WTC11 (cell line): ENCODE measurements around the gene DEPDC4. TPM values are rescaled to one million over a fixed set of nuclear protein-coding genes. Genes with fewer than 3 reads are reported as not detected.
"Not testable (repeated sequence)": the region's sequence is repeated elsewhere in the genome, so short reads cannot be mapped to it uniquely, and the experiment has no call there.

Experiments
- ATAC-seq: fragments of 200-7000 bp; cut with Tn5 transposase; 2 replicates; pipeline ENCODE4 v1.10.0; 2021; ENCODE audit warnings: mild to moderate bottlenecking, moderate library complexity
- CTCF ChIA-PET: fragments of 300-600 bp; sonication (Branson Sonifier 250); formaldehyde crosslinking; loops from one replicate; lab custom pipeline; 2021; ENCODE audit warnings: antibody characterized with exemption; lab: Charles Lee
- POLR2A ChIA-PET: fragments of 350-600 bp; sonication (Branson Sonifier 250); formaldehyde crosslinking; loops from one replicate; lab custom pipeline; 2021; ENCODE audit warnings: antibody characterized with exemption; lab: Charles Lee
- DNase-seq: peaks from one replicate; pipeline ENCODE4 v3.0.0; 2021; ENCODE audit warnings: low spot score
- H3K27ac Mint-ChIP-seq: 2 replicates; pipeline ENCODE4 v1.8.0; 2021; ENCODE audit warnings: mixed read lengths
- H3K27me3 Mint-ChIP-seq: 2 replicates; pipeline ENCODE4 v1.8.0; 2021; ENCODE audit warnings: low read depth, mild to moderate bottlenecking, moderate library complexity, mixed read lengths
- H3K36me3 Mint-ChIP-seq: 2 replicates; pipeline ENCODE4 v1.8.0; 2021; ENCODE audit warnings: mixed read lengths
- H3K4me1 Mint-ChIP-seq: 2 replicates; pipeline ENCODE4 v1.8.0; 2022; ENCODE audit warnings: mixed read lengths
- H3K4me3 Mint-ChIP-seq: 2 replicates; pipeline ENCODE4 v1.8.0; 2021; ENCODE audit warnings: mild to moderate bottlenecking, moderate library complexity, mixed read lengths
- H3K9me3 Mint-ChIP-seq: 2 replicates; pipeline ENCODE4 v1.8.0; 2021; ENCODE audit warnings: mixed read lengths
- FOXK1 ChIP-seq: sonication (generic); formaldehyde crosslinking; IDR thresholded peaks from 2 replicates; pipeline ENCODE4 v1.8.0; 2022; ENCODE audit warnings: mild to moderate bottlenecking, moderate library complexity, missing genetic modification reagents
- GABPB1 ChIP-seq: sonication (generic); formaldehyde crosslinking; IDR thresholded peaks from 2 replicates; pipeline ENCODE4 v1.8.1; 2023; ENCODE audit warnings: mild to moderate bottlenecking, missing genetic modification reagents
- RELA ChIP-seq: sonication (generic); formaldehyde crosslinking; IDR thresholded peaks from 2 replicates; pipeline ENCODE4 v1.8.1; 2022; ENCODE audit warnings: missing genetic modification reagents, mild to moderate bottlenecking, borderline replicate concordance
- ZNF121 ChIP-seq: sonication (generic); formaldehyde crosslinking; IDR thresholded peaks from 2 replicates; pipeline ENCODE4 v1.8.0; 2023; ENCODE audit warnings: missing genetic modification reagents
- total RNA-seq: library from RNA; stranded (reverse); gene quantifications from 3 replicates; pipeline ENCODE4 v1.2.3, GENCODE V29; 2021
- TF ChIP-seq, protein P1 (sequence below): sonication (generic); formaldehyde crosslinking; IDR thresholded peaks from 2 replicates; pipeline ENCODE4 v1.8.0; 2022; ENCODE audit warnings: mild to moderate bottlenecking, missing genetic modification reagents
- TF ChIP-seq, protein P2 (sequence below): sonication (generic); formaldehyde crosslinking; IDR thresholded peaks from 2 replicates; pipeline ENCODE4 v1.8.1; 2023; ENCODE audit warnings: mild to moderate bottlenecking, missing genetic modification reagents, moderate library complexity
- TF ChIP-seq, protein P3 (sequence below): sonication (generic); formaldehyde crosslinking; IDR thresholded peaks from 2 replicates; pipeline ENCODE4 v1.8.1; 2022; ENCODE audit warnings: mild to moderate bottlenecking, missing genetic modification reagents, moderate library complexity, borderline replicate concordance
- TF ChIP-seq, protein P4 (sequence below): sonication (generic); formaldehyde crosslinking; conservative IDR thresholded peaks from 2 replicates; pipeline ENCODE4 v1.8.1; 2023; ENCODE audit warnings: mild to moderate bottlenecking, low read depth, missing genetic modification reagents, moderate library complexity
- TF ChIP-seq, protein P5 (sequence below): sonication (generic); formaldehyde crosslinking; IDR thresholded peaks from 2 replicates; pipeline ENCODE4 v1.8.0; 2023; ENCODE audit warnings: mild to moderate bottlenecking, missing genetic modification reagents
- TF ChIP-seq, protein P6 (sequence below): sonication (generic); formaldehyde crosslinking; IDR thresholded peaks from 2 replicates; pipeline ENCODE4 v1.8.0; 2023; ENCODE audit warnings: missing genetic modification reagents, mild to moderate bottlenecking, borderline replicate concordance

Gene DEPDC4
- total RNA-seq, 1 experiment from 2014 or later = 5.5 TPM

DNA sequence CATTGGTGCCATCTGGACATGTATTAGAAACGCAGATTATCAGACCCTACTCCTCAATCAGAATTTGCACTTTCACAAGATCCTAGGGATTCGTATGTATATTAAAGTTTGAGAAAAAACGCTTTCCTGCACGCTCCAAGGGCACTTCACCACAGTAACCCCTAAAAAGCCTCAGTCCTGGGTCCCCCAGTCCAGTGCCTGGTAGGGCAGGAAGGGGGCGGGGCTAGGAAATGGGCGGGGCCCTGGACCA lies 369 bp downstream of the DEPDC4 start:
- DNase-seq = peak; percentile 96
- no peaks in the 10 kb centered on the region for H3K9me3 Mint-ChIP-seq
- TF ChIP-seq, protein P1, sequence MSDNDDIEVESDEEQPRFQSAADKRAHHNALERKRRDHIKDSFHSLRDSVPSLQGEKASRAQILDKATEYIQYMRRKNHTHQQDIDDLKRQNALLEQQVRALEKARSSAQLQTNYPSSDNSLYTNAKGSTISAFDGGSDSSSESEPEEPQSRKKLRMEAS (CRISPR knock-in tag) = 0 out of 2 replicates have a peak, but pooled peaks have one; percentile 13
- TF ChIP-seq, protein P2, sequence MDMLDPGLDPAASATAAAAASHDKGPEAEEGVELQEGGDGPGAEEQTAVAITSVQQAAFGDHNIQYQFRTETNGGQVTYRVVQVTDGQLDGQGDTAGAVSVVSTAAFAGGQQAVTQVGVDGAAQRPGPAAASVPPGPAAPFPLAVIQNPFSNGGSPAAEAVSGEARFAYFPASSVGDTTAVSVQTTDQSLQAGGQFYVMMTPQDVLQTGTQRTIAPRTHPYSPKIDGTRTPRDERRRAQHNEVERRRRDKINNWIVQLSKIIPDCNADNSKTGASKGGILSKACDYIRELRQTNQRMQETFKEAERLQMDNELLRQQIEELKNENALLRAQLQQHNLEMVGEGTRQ = no peak
- H3K27me3 Mint-ChIP-seq = no peaks in the 10 kb centered on the region
- H3K4me3 Mint-ChIP-seq = peak overlapping the region; percentile 98
- ChIA-PET CTCF (interaction anchor here (0.8 to 2.2 kb wide), 4 partner anchors 13 to 450 kb away, joined by 4 to 9 read pairs (median 6); no protein-coding TSS in a partner anchor), POLR2A (interaction anchor here (0.6 to 2.5 kb wide), 8 partner anchors 66 to 925 kb away, joined by 3 to 11 read pairs (median 4); partner anchors contain the start of gene ACTR6)
- H3K36me3 Mint-ChIP-seq = no peaks in the 10 kb centered on the region
- peaks cover 20% of the 10 kb centered on the region for H3K4me1 Mint-ChIP-seq
- ATAC-seq = peak; percentile 89
- peak overlapping the region; percentile 77 for H3K27ac Mint-ChIP-seq

DNA sequence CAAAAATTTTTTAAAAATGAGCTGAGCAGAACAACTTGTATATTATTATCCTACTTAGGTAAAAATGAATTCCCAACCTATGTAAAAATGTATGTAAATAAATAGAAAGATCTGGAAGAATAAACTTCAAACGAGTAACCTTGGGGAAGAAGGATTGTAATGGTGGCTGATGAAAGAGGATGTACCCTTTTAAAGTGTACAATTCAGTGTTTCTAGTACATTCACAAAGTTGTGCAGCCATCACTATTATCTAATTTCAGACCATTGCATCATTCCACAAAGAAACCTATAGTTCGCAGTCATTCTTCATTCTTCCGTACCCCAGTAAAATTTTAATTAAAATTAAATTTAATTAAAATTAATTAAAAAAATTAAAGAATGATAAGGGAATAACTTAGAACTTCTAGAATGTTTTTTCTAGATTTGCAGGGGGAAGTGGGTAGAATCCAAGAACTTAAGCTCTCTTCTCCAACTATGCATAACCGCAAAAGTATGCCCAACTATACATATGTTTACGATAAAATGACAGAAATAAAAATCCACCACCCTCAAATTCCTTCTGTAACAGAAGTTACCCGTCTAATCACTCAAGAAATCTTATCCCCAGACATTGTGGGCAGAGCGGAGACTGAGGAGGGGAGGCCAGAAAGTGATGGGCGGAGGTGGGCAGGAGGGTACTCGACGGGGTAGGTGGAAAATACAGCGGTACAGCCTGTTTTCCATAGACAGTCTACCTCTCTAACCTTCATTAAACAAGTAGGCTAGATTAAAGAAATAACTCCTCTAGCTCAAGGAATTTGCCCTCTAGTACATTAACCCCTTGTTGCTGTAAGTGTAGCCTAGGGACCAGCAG lies 921 bp downstream of the DEPDC4 start:
- ChIA-PET CTCF (interaction anchor here (2.0 to 2.2 kb wide), 2 partner anchors 111 to 139 kb away, joined by 7 to 9 read pairs; no protein-coding TSS in a partner anchor), POLR2A (interaction anchor here (1.0 to 2.5 kb wide), 3 partner anchors 65 to 309 kb away, joined by 3 to 10 read pairs (median 4); partner anchors contain the start of gene ACTR6)
- ATAC-seq = peak; percentile 1

DNA sequence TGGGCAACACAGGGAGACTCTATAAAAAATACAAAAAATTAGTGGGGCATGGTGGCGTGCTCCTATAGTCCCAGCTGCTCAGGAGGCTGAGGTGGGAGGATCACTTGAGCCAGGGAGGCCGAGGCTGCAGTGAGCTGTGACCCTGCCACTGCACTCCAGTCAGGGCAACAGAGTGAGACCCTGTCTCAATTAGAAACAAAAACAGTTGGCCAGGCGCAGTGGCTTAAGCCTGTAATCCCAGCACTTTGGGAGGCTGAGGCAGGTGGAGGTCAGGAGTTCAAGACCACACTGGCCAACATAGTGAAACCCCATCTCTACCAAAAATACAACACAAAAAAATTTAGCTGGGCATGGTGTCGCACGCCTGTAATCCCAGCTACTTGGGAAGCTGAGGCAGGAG lies 1.8 kb downstream of the DEPDC4 start:
- CTCF ChIA-PET, H3K9me3 Mint-ChIP-seq, DNase-seq, H3K36me3 Mint-ChIP-seq, H3K27me3 Mint-ChIP-seq, ATAC-seq, H3K27ac Mint-ChIP-seq: not testable (repeated sequence)
- Mint-ChIP-seq H3K4me3 (peak overlapping the region; percentile 42; the same call in 1 of the 2 replicates), H3K4me1 (peaks cover 20% of the 10 kb centered on the region)
- POLR2A ChIA-PET = interaction anchor here (2.5 kb wide), 1 partner anchor 64 kb away, joined by 10 read pairs; the partner anchor contains the start of gene ACTR6
- TF ChIP-seq ZNF121 (CRISPR knock-in tag) = peak; percentile 64; the same call in 1 of the 2 replicates
- TF ChIP-seq, all 79 proteins: peak for 1; not testable (repeated sequence) for 78

More for the DNA sequence above, 921 bp downstream of the DEPDC4 start:
- H3K4me3 Mint-ChIP-seq = peak overlapping the region; percentile 98
- peaks cover 20% of the 10 kb centered on the region for H3K4me1 Mint-ChIP-seq
- H3K36me3 Mint-ChIP-seq = no peaks in the 10 kb centered on the region
- peak overlapping the region; percentile 77 for H3K27ac Mint-ChIP-seq
- H3K9me3 Mint-ChIP-seq = no peaks in the 10 kb centered on the region
- no peak for DNase-seq
- H3K27me3 Mint-ChIP-seq = no peaks in the 10 kb centered on the region
- TF ChIP-seq GABPB1 (CRISPR knock-in tag) = peak; percentile 47; the same call in 1 of the 2 replicates
- TF ChIP-seq, protein P3, sequence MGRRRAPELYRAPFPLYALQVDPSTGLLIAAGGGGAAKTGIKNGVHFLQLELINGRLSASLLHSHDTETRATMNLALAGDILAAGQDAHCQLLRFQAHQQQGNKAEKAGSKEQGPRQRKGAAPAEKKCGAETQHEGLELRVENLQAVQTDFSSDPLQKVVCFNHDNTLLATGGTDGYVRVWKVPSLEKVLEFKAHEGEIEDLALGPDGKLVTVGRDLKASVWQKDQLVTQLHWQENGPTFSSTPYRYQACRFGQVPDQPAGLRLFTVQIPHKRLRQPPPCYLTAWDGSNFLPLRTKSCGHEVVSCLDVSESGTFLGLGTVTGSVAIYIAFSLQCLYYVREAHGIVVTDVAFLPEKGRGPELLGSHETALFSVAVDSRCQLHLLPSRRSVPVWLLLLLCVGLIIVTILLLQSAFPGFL (CRISPR knock-in tag) = no peak

DNA sequence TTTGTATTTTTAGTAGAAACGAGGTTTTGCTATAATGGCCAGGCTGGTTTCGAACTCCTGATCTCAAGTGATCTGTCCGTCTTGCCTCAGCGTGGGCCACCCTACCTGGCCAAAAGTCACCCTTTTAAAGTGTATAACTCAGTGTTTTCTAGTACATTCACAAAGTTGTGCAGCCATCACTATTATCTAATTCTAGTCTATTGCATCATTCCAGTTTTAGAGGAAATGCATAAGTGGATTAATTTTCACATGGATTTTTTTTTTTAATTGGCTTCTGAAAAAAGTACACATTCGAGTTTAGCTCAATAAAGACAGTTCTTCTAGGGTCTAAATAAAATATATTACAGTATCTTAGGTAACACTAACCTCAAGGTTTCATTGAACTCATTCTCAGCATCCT lies 3.7 kb downstream of the DEPDC4 start:
- POLR2A ChIA-PET = no interaction called here
- CTCF ChIA-PET = no interaction called here
- Mint-ChIP-seq H3K27me3 (no peaks in the 10 kb centered on the region), H3K4me1 (peaks cover 4% of the 10 kb centered on the region), H3K4me3 (no peak overlapping the region), H3K27ac (no peak overlapping the region), H3K36me3 (no peaks in the 10 kb centered on the region), H3K9me3 (no peaks in the 10 kb centered on the region)
- DNase-seq = no peak
- ATAC-seq = no peak
- TF ChIP-seq, protein P4, sequence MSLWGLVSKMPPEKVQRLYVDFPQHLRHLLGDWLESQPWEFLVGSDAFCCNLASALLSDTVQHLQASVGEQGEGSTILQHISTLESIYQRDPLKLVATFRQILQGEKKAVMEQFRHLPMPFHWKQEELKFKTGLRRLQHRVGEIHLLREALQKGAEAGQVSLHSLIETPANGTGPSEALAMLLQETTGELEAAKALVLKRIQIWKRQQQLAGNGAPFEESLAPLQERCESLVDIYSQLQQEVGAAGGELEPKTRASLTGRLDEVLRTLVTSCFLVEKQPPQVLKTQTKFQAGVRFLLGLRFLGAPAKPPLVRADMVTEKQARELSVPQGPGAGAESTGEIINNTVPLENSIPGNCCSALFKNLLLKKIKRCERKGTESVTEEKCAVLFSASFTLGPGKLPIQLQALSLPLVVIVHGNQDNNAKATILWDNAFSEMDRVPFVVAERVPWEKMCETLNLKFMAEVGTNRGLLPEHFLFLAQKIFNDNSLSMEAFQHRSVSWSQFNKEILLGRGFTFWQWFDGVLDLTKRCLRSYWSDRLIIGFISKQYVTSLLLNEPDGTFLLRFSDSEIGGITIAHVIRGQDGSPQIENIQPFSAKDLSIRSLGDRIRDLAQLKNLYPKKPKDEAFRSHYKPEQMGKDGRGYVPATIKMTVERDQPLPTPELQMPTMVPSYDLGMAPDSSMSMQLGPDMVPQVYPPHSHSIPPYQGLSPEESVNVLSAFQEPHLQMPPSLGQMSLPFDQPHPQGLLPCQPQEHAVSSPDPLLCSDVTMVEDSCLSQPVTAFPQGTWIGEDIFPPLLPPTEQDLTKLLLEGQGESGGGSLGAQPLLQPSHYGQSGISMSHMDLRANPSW (CRISPR knock-in tag) = no peak
- TF ChIP-seq RELA (CRISPR knock-in tag) (no peak), FOXK1 (CRISPR knock-in tag) (no peak)
- TF ChIP-seq, protein P5, sequence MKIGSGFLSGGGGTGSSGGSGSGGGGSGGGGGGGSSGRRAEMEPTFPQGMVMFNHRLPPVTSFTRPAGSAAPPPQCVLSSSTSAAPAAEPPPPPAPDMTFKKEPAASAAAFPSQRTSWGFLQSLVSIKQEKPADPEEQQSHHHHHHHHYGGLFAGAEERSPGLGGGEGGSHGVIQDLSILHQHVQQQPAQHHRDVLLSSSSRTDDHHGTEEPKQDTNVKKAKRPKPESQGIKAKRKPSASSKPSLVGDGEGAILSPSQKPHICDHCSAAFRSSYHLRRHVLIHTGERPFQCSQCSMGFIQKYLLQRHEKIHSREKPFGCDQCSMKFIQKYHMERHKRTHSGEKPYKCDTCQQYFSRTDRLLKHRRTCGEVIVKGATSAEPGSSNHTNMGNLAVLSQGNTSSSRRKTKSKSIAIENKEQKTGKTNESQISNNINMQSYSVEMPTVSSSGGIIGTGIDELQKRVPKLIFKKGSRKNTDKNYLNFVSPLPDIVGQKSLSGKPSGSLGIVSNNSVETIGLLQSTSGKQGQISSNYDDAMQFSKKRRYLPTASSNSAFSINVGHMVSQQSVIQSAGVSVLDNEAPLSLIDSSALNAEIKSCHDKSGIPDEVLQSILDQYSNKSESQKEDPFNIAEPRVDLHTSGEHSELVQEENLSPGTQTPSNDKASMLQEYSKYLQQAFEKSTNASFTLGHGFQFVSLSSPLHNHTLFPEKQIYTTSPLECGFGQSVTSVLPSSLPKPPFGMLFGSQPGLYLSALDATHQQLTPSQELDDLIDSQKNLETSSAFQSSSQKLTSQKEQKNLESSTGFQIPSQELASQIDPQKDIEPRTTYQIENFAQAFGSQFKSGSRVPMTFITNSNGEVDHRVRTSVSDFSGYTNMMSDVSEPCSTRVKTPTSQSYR (CRISPR knock-in tag) = no peak
- TF ChIP-seq, protein P3 (CRISPR knock-in tag) = no peak
- TF ChIP-seq, protein P6, sequence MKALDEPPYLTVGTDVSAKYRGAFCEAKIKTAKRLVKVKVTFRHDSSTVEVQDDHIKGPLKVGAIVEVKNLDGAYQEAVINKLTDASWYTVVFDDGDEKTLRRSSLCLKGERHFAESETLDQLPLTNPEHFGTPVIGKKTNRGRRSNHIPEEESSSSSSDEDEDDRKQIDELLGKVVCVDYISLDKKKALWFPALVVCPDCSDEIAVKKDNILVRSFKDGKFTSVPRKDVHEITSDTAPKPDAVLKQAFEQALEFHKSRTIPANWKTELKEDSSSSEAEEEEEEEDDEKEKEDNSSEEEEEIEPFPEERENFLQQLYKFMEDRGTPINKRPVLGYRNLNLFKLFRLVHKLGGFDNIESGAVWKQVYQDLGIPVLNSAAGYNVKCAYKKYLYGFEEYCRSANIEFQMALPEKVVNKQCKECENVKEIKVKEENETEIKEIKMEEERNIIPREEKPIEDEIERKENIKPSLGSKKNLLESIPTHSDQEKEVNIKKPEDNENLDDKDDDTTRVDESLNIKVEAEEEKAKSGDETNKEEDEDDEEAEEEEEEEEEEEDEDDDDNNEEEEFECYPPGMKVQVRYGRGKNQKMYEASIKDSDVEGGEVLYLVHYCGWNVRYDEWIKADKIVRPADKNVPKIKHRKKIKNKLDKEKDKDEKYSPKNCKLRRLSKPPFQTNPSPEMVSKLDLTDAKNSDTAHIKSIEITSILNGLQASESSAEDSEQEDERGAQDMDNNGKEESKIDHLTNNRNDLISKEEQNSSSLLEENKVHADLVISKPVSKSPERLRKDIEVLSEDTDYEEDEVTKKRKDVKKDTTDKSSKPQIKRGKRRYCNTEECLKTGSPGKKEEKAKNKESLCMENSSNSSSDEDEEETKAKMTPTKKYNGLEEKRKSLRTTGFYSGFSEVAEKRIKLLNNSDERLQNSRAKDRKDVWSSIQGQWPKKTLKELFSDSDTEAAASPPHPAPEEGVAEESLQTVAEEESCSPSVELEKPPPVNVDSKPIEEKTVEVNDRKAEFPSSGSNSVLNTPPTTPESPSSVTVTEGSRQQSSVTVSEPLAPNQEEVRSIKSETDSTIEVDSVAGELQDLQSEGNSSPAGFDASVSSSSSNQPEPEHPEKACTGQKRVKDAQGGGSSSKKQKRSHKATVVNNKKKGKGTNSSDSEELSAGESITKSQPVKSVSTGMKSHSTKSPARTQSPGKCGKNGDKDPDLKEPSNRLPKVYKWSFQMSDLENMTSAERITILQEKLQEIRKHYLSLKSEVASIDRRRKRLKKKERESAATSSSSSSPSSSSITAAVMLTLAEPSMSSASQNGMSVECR (CRISPR knock-in tag) = no peak
